Endothelial cell of umbilical vein (primary cell): ENCODE data around the gene TSPAN17. TPM values are rescaled to one million over a fixed set of nuclear protein-coding genes. Genes with fewer than 3 reads are reported as not detected.

Experiments
- BruUV-seq: library from RNA; stranded (reverse); fragments of 400-500 nt; replicated peaks from 2 replicates; lab custom pipeline; 2021; lab: Mats Ljungman, UMichigan
- CTCF ChIA-PET: fragments of 300-600, 350-600 bp; sonication (Branson Sonifier 250); formaldehyde crosslinking; loops from one replicate; lab custom pipeline; 2021; ENCODE audit warnings: antibody characterized with exemption, inconsistent platforms; lab: Charles Lee
- POLR2A ChIA-PET: fragments of 300-600, 350-600 bp; sonication (Branson Sonifier 250); formaldehyde crosslinking; loops from one replicate; lab custom pipeline; 2021; ENCODE audit warnings: antibody characterized with exemption, inconsistent platforms; lab: Charles Lee
- DNase-seq: peaks from one replicate; pipeline ENCODE4 v3.0.0-alpha.2; 2011; ENCODE audit warnings: low read depth, low spot score
- FAIRE-seq: peaks from 2 replicates; lab custom pipeline; 2011; peaks lifted over from hg19 to GRCh38; lab: Jason Lieb, UNC
- H2AFZ ChIP-seq: 2 replicates; pipeline ENCODE4 v1.6.0; 2012; ENCODE audit warnings: low read depth, low read length, control low read depth, inconsistent platforms
- H3K27ac ChIP-seq: 2 replicates; pipeline ENCODE4 v1.5.1; 2011; ENCODE audit warnings: low read depth, mild to moderate bottlenecking, control low read depth, low read length, moderate library complexity; ENCODE audit not compliant: insufficient read depth
- H3K27me3 ChIP-seq, 2 experiments: 2 replicates each; pipeline versions ENCODE4 v1.6.0 to v1.6.1; 2011; ENCODE audit warnings: low read length in 2 of 2, mixed read lengths in 1 of 2; ENCODE audit not compliant: control insufficient read depth in 2 of 2, insufficient read depth in 2 of 2
- H3K36me3 ChIP-seq, 2 experiments: 2 replicates in 1 of 2; 3 replicates in 1 of 2; pipeline ENCODE4 v1.5.1; 2011; ENCODE audit warnings: low read length in 2 of 2, mild to moderate bottlenecking in 1 of 2, moderate library complexity in 1 of 2; ENCODE audit not compliant: control insufficient read depth in 2 of 2, insufficient read depth in 2 of 2; ENCODE audit errors: extremely low read depth in 1 of 2
- H3K4me1 ChIP-seq: 3 replicates; pipeline ENCODE4 v1.5.1; 2011; ENCODE audit warnings: mild to moderate bottlenecking, low read length; ENCODE audit not compliant: control insufficient read depth, insufficient read depth; ENCODE audit errors: extremely low read depth
- H3K4me2 ChIP-seq: 2 replicates; pipeline ENCODE4 v1.6.1; 2011; ENCODE audit warnings: low read length, control low read depth, mixed read lengths; ENCODE audit not compliant: insufficient read depth
- H3K4me3 ChIP-seq, 3 experiments: fragments of 200-600 bp in 1 of 3; sonication (generic), shearing (Covaris generic) in 1 of 3; replicated peaks in 1 of 3; 2 replicates each; pipeline ENCODE4 v1.5.1; 2011 to 2016; ENCODE audit warnings: control low read depth in 3 of 3, low read length in 3 of 3, mild to moderate bottlenecking in 2 of 3, inconsistent platforms in 1 of 3, low read depth in 1 of 3, moderate library complexity in 1 of 3; ENCODE audit not compliant: insufficient read depth in 1 of 3
- H3K79me2 ChIP-seq: 2 replicates; pipeline ENCODE4 v1.6.0; 2012; ENCODE audit warnings: low read length, inconsistent platforms; ENCODE audit not compliant: control insufficient read depth, insufficient read depth
- H3K9ac ChIP-seq: replicated peaks from 2 replicates; pipeline ENCODE3; 2011; ENCODE audit warnings: low read length, control low read depth; ENCODE audit not compliant: insufficient read depth; ENCODE audit errors: extremely low read depth
- H3K9me1 ChIP-seq: replicated peaks from 3 replicates; pipeline ENCODE4 v1.6.0; 2011; ENCODE audit warnings: mild to moderate bottlenecking, low read length; ENCODE audit not compliant: control insufficient read depth, insufficient read depth; ENCODE audit errors: extremely low read depth
- H3K9me3 ChIP-seq: replicated peaks from 2 replicates; pipeline ENCODE4 v1.5.1; 2012; ENCODE audit warnings: low read length, inconsistent platforms; ENCODE audit not compliant: control insufficient read depth, insufficient read depth
- H4K20me1 ChIP-seq: replicated peaks from 2 replicates; pipeline ENCODE3; 2011; ENCODE audit warnings: mild to moderate bottlenecking, low read length; ENCODE audit not compliant: control insufficient read depth, insufficient read depth; ENCODE audit errors: extremely low read depth
- EZH2 ChIP-seq: IDR thresholded peaks from 2 replicates; pipeline ENCODE4 v1.6.1; 2012; ENCODE audit warnings: borderline replicate concordance, low read depth, mild to moderate bottlenecking, moderate library complexity, low read length, inconsistent platforms; ENCODE audit not compliant: severe bottlenecking
- FOS ChIP-seq: IDR thresholded peaks from 2 replicates; pipeline ENCODE4 v1.6.1; 2011; ENCODE audit warnings: mild to moderate bottlenecking, low read length, moderate library complexity, borderline replicate concordance; ENCODE audit not compliant: insufficient read depth
- GATA2 ChIP-seq: IDR thresholded peaks from 2 replicates; pipeline ENCODE4 v1.7.0; 2011; ENCODE audit warnings: low read depth, mild to moderate bottlenecking, moderate library complexity, mixed read lengths, low read length; ENCODE audit not compliant: insufficient read length, insufficient read depth
- JUN ChIP-seq: IDR thresholded peaks from 2 replicates; pipeline ENCODE4 v1.6.1; 2011; ENCODE audit warnings: borderline replicate concordance, low read depth; ENCODE audit not compliant: insufficient read length, insufficient read depth
- MYC ChIP-seq: IDR thresholded peaks from one replicate; pipeline ENCODE4 v1.6.1; 2011; ENCODE audit warnings: mild to moderate bottlenecking, low read depth, low read length
- POLR2A ChIP-seq: IDR thresholded peaks from 2 replicates; pipeline ENCODE4 v1.6.1; 2012; ENCODE audit warnings: low read depth, mild to moderate bottlenecking, control low read depth, low read length
- POLR2AphosphoS5 ChIP-seq: IDR thresholded peaks from 2 replicates; pipeline ENCODE4 v1.6.1; 2012; ENCODE audit warnings: low read depth, mild to moderate bottlenecking, control low read depth, low read length, moderate library complexity; ENCODE audit not compliant: insufficient read depth
- dilution Hi-C: fragments of 300-500 bp; cut with MboI; formaldehyde crosslinking; loops from one replicate; pipeline ENCODE4 v1.15.0; 2019; ENCODE audit warnings: low sequenced_read_pairs; ENCODE audit not compliant: extremely low pct_ligation_motif_present
- intact Hi-C: fragments of 100-400 bp; cut with micrococcal nuclease; formaldehyde crosslinking; loops from one replicate; pipeline ENCODE4 v1.10.0; 2022
- microRNA-seq: library from miRNA; unstranded; fragments of <30 nt; microRNA quantifications from one replicate; pipeline ENCODE4 v1.2.0, GENCODE V29; 2021; ENCODE audit warnings: borderline number of aligned reads, borderline replicate concordance
- polyA plus RNA-seq, 4 experiments: library from polyadenylated mRNA; depleted of rRNA in 3 of 4; stranded (reverse) in 3 of 4; unstranded in 1 of 4; fragments of >200 nt; gene quantifications; 2 replicates each; pipeline versions ENCODE4 v1.2.1 to v1.2.3, GENCODE V29; 2011 to 2012; ENCODE audit warnings: missing spikeins in 1 of 4
- small RNA-seq: library from RNA; depleted of rRNA; stranded (forward); fragments of <200 nt; gene quantifications from one replicate; pipeline ENCODE3, GENCODE V24; 2012; ENCODE audit warnings: low replicate concordance, low read depth; ENCODE audit not compliant: insufficient read depth, insufficient read length
- total RNA-seq: library from RNA; stranded (reverse); gene quantifications from 2 replicates; pipeline ENCODE4 v1.2.3, GENCODE V29; 2021
- TF ChIP-seq, protein P1 (sequence below): IDR thresholded peaks from 2 replicates; pipeline ENCODE4 v1.6.1; 2011; ENCODE audit not compliant: insufficient read depth, insufficient read length
- TF ChIP-seq, protein P2 (sequence below), 2 donors: IDR thresholded peaks; 1 replicate in 1 of 2; 2 replicates in 1 of 2; pipeline ENCODE4 v1.5.1; 2011; ENCODE audit warnings: low read length in 2 of 2, mild to moderate bottlenecking in 2 of 2, moderate library complexity in 2 of 2, control low read depth in 1 of 2, inconsistent platforms in 1 of 2, low read depth in 1 of 2; ENCODE audit not compliant: insufficient read depth in 1 of 2; ENCODE audit errors: extremely low read depth in 1 of 2

TSPAN17 gene
- total and polyA plus RNA-seq, 2 donors (not counting 3 experiments of a cell fraction or from before 2014, with no cell fraction given), result 55.9 to 73.3 TPM

DNA sequence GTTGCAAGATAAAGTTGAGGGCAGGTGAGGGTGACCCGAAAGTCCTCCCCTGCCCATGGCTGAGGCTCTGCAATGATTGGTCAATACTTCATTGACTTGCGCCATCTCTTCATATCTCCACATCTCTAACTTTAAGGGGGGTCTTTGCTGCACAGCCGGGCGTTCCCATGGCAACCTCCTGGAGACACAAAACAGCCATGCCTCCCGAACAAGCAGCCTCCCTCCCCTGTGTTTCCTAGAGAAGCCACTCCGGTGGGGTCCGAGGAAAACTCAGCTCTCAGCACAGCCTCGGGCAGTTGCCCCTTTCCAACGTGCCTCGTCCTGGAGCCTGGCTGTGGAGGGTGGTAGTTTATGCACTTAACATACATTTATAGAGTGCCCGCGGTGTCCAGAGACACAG is 57.5 kb downstream of the TSPAN17 start:
- POLR2A ChIA-PET, result no interaction called here
- FAIRE-seq, result no peak
- dilution Hi-C loops, result no loop called here

More for the DNA sequence above, 57.5 kb downstream of the TSPAN17 start:
- no peaks in the 10 kb centered on the region for H3K4me1 ChIP-seq
- H3K4me2 ChIP-seq, result no peak overlapping the region
- H3K9me1 ChIP-seq, result no peaks in the 10 kb centered on the region
- H2AFZ ChIP-seq, result no peak overlapping the region
- H3K36me3 ChIP-seq, result no peaks in the 10 kb centered on the region
- no peaks in the 10 kb centered on the region for H3K79me2 ChIP-seq
- TF ChIP-seq POLR2A, result no peak
- TF ChIP-seq EZH2, result no peak
- TF ChIP-seq, protein P1, sequence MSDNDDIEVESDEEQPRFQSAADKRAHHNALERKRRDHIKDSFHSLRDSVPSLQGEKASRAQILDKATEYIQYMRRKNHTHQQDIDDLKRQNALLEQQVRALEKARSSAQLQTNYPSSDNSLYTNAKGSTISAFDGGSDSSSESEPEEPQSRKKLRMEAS, result no peak
- no peak for TF ChIP-seq GATA2
- TF ChIP-seq FOS, result no peak
- no peak for TF ChIP-seq MYC
- TF ChIP-seq, protein P2, sequence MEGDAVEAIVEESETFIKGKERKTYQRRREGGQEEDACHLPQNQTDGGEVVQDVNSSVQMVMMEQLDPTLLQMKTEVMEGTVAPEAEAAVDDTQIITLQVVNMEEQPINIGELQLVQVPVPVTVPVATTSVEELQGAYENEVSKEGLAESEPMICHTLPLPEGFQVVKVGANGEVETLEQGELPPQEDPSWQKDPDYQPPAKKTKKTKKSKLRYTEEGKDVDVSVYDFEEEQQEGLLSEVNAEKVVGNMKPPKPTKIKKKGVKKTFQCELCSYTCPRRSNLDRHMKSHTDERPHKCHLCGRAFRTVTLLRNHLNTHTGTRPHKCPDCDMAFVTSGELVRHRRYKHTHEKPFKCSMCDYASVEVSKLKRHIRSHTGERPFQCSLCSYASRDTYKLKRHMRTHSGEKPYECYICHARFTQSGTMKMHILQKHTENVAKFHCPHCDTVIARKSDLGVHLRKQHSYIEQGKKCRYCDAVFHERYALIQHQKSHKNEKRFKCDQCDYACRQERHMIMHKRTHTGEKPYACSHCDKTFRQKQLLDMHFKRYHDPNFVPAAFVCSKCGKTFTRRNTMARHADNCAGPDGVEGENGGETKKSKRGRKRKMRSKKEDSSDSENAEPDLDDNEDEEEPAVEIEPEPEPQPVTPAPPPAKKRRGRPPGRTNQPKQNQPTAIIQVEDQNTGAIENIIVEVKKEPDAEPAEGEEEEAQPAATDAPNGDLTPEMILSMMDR (IDR thresholded peaks at IDR 0.05; ENCODE audit: extremely low read depth in 1 of 2, insufficient read depth in 1 of 2, low read depth in 1 of 2, low read length in 2 of 2), result no peak
- no peak for TF ChIP-seq POLR2AphosphoS5
- TF ChIP-seq JUN, result no peak
- peaks cover 2% of the 10 kb centered on the region in 2 experiments for H3K27me3 ChIP-seq
- CTCF ChIA-PET, result no interaction called here
- H4K20me1 ChIP-seq, result no peaks in the 10 kb centered on the region
- intact Hi-C loops, result no loop called here
- no peak overlapping the region for H3K4me3 ChIP-seq
- H3K9me3 ChIP-seq, result no peaks in the 10 kb centered on the region
- no peak for DNase-seq
- H3K9ac ChIP-seq, result no peak overlapping the region
- no TSS peak for BruUV-seq
- H3K27ac ChIP-seq, result no peak overlapping the region

Small RNA genes within 50 kb of the gene (microRNA-seq; reads per million reads assigned to microRNA genes)
- not detected for gene MIR4281

Small RNA genes within 50 kb of the gene (small RNA-seq; reads per million reads assigned to genes)
- not detected for gene MIR4281

Other genes with a start within 250 kb of the TSPAN17 start
- 73.2 and 108 TPM in 2 replicates for gene CLTB, start 230.9 kb upstream of the TSPAN17 start, total RNA-seq
- gene CLTB, start 230.9 kb upstream of the TSPAN17 start, polyA plus RNA-seq, result 111 and 126 TPM in 2 replicates
- 43.5 and 50.1 TPM in 2 replicates for gene FAF2, start 199.1 kb upstream of the TSPAN17 start, total RNA-seq
- 24.8 and 27.9 TPM in 2 replicates for gene FAF2, start 199.1 kb upstream of the TSPAN17 start, polyA plus RNA-seq
- gene RNF44, start 110.1 kb upstream of the TSPAN17 start, total RNA-seq, result 50.2 and 51.5 TPM in 2 replicates
- 19.8 and 24.4 TPM in 2 replicates for gene RNF44, start 110.1 kb upstream of the TSPAN17 start, polyA plus RNA-seq
- gene CDHR2, start 98.1 kb upstream of the TSPAN17 start, total RNA-seq, result not detected in 2 replicates
- gene CDHR2, start 98.1 kb upstream of the TSPAN17 start, polyA plus RNA-seq, result not detected in 2 replicates
- 9.3 and 10.4 TPM in 2 replicates for gene GPRIN1, start 37.3 kb upstream of the TSPAN17 start, total RNA-seq
- 2.4 and 2.6 TPM in 2 replicates for gene GPRIN1, start 37.3 kb upstream of the TSPAN17 start, polyA plus RNA-seq
- gene SNCB, start 16.9 kb upstream of the TSPAN17 start, total RNA-seq, result not detected in 2 replicates
- gene SNCB, start 16.9 kb upstream of the TSPAN17 start, polyA plus RNA-seq, result 0.08 TPM in 1 of 2 replicates, not detected in the other
- not detected in 2 replicates for gene EIF4E1B, start 16.8 kb upstream of the TSPAN17 start, total RNA-seq
- not detected in 2 replicates for gene EIF4E1B, start 16.8 kb upstream of the TSPAN17 start, polyA plus RNA-seq
- 0.22 and 0.51 TPM in 2 replicates for gene UNC5A, start 163.1 kb downstream of the TSPAN17 start, total RNA-seq
- gene UNC5A, start 163.1 kb downstream of the TSPAN17 start, polyA plus RNA-seq, result 0.08 and 0.10 TPM in 2 replicates